ENCODE results near the gene GGT6.
A peak's percentile ranks its signal among the peaks of the same experiment; 100 is the strongest.

GGT6 gene

GRCh38 chr17:4557626-4558346 is 2.6 kb downstream of the GGT6 start:
- TF ChIP-seq, protein P1, sequence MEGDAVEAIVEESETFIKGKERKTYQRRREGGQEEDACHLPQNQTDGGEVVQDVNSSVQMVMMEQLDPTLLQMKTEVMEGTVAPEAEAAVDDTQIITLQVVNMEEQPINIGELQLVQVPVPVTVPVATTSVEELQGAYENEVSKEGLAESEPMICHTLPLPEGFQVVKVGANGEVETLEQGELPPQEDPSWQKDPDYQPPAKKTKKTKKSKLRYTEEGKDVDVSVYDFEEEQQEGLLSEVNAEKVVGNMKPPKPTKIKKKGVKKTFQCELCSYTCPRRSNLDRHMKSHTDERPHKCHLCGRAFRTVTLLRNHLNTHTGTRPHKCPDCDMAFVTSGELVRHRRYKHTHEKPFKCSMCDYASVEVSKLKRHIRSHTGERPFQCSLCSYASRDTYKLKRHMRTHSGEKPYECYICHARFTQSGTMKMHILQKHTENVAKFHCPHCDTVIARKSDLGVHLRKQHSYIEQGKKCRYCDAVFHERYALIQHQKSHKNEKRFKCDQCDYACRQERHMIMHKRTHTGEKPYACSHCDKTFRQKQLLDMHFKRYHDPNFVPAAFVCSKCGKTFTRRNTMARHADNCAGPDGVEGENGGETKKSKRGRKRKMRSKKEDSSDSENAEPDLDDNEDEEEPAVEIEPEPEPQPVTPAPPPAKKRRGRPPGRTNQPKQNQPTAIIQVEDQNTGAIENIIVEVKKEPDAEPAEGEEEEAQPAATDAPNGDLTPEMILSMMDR (IDR thresholded peaks at IDR 0.05; ENCODE audit: low read depth, low read length) = no peak
- H3K27me3 ChIP-seq = no peaks in the 10 kb centered on the region
- no peaks in the 10 kb centered on the region for H3K4me1 ChIP-seq
- H3K36me3 ChIP-seq = peaks cover 2% of the 10 kb centered on the region; the same call in 1 of the 2 replicates
- H3K9me3 ChIP-seq = no peaks in the 10 kb centered on the region
- H3K4me3 ChIP-seq (ENCODE audit: low read depth, low read length) = no peak overlapping the region
- no peak for DNase-seq

DNA sequence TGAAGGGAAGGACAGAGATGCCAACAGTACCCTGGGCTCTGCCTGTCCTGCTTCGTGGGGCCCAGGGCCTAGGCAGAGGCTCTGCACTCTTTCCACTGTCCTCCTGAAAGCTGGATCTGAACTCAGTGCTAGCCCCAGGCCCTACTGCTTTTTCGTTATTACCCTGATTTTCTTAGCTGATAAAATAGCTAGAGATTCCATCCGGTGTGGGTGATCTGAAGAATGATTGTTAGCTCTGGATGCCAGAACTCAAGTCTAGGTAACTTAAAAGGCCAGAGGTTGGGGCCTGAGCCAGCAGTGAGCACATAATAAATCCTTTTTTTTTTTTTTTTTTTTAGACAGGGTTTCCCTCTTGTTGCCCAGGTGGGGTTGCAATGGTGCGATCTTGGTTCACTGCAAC is 3.4 kb downstream of the GGT6 start:
- no peaks in the 10 kb centered on the region for H3K4me1 ChIP-seq
- H3K36me3 ChIP-seq = peaks cover 10% of the 10 kb centered on the region
- no peaks in the 10 kb centered on the region for H3K9me3 ChIP-seq
- TF ChIP-seq, protein P1 (IDR thresholded peaks at IDR 0.05; ENCODE audit: low read depth, low read length) = no peak
- DNase-seq = no peak
- H3K27me3 ChIP-seq = no peaks in the 10 kb centered on the region
- no peak overlapping the region for H3K4me3 ChIP-seq (ENCODE audit: low read depth, low read length)

DNA sequence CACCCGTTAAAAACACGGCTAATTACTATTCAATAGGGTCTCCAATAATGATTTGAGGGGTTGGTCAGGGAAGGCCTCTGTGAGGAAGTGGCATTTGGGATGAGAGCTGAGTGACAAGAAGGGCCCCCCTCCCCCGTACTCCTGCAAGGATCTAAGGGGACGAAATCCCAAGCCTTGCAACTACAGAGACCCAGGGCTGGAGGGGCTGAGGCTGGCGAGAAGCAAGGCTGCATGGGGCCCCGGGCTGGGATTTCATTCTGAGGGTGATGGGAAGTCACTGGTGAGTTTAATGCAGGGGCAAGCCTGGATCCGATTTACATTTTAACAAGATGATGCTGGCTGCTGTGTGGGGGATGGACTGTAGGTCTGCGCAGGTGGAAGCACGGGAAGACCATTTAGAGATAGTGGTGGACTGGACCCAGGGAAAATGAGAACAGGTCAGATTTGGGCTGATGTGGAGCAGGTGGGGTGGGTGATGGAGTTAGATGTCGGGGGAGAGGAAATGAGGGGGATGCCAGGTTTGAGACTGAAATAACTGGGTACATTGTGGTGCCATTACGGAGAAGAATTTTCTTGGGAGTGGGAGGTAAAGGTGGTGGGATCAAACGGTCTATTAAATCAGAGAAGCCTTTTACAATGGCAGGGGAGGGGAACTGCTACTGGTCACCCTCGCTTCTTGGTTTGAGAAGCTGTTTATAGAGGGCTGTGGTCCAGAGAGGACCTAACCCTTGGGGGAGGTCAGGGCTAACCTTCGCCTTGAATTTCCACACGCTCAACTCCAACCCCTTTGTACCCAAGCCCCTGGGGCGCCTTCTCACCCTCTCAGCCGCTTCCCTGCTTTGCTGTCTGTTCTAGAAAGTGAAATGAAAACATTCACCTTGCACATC is 4.3 kb downstream of the GGT6 start:
- peaks cover 15% of the 10 kb centered on the region for H3K36me3 ChIP-seq
- no peaks in the 10 kb centered on the region for H3K27me3 ChIP-seq
- peak overlapping the region; percentile 79 for H3K4me3 ChIP-seq (ENCODE audit: low read depth, low read length)
- H3K9me3 ChIP-seq = no peaks in the 10 kb centered on the region
- H3K4me1 ChIP-seq = no peaks in the 10 kb centered on the region
- TF ChIP-seq, protein P1 (IDR thresholded peaks at IDR 0.05; ENCODE audit: low read depth, low read length) = no peak
- DNase-seq = no peak

GRCh38 chr17:4554997-4555799 is 5.2 kb downstream of the GGT6 start, which contains the start of gene MYBBP1A:
Gene MYBBP1A (minus strand): TSS chr17:4555384. CDS start chr17:4555324, 60 bp downstream.
- Histone ChIP-seq H3K4me1 (no peaks in the 10 kb centered on the region), H3K4me3 (ENCODE audit: low read depth, low read length) (peak within 1 kb of the TSS; percentile 79), H3K27me3 (no peaks in the 10 kb centered on the region), H3K9me3 (no peaks in the 10 kb centered on the region), H3K36me3 (peaks cover 17% of the 10 kb centered on the region)
- peak; percentile 94 for DNase-seq
- TF ChIP-seq, protein P1 (IDR thresholded peaks at IDR 0.05; ENCODE audit: low read depth, low read length) = 0 out of 2 replicates have a peak, but pooled peaks have one; percentile 25

DNA sequence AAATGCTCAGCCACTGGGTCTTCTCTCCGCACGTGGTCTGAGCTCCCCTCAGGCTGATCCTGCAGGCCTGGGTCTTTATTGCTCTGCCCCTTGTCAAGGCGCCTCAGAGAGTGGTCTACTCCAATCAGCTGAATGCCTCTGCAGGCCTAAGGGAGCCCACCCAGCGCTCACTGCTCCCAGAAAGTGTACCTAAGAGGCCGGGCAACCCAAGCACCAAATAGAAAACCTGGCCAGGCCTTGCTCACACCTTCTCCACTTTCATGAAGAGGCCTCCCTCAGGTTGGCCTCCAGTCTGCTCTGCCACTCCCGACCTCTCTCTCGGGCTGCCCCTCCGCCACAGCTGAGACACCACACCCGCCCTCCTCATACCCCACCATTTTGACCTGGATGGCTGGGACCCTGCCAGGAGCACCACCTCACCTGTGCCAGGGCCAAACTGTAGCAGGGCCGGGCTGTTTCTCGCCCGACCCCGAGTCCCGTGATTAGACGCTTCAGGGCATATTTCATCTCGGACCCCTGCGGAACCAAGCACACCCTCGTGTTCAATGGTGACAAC is 5.9 kb downstream of the GGT6 start:
- TF ChIP-seq, protein P1 (IDR thresholded peaks at IDR 0.05; ENCODE audit: low read depth, low read length) = no peak
- Histone ChIP-seq H3K27me3 (no peaks in the 10 kb centered on the region), H3K4me3 (ENCODE audit: low read depth, low read length) (peak overlapping the region; percentile 79), H3K9me3 (no peaks in the 10 kb centered on the region), H3K4me1 (no peaks in the 10 kb centered on the region), H3K36me3 (peaks cover 21% of the 10 kb centered on the region)
- peak; percentile 2 for DNase-seq

Measured in BE2C (cell line).